ENCODE measurements around the gene ROBO3.

DNA sequence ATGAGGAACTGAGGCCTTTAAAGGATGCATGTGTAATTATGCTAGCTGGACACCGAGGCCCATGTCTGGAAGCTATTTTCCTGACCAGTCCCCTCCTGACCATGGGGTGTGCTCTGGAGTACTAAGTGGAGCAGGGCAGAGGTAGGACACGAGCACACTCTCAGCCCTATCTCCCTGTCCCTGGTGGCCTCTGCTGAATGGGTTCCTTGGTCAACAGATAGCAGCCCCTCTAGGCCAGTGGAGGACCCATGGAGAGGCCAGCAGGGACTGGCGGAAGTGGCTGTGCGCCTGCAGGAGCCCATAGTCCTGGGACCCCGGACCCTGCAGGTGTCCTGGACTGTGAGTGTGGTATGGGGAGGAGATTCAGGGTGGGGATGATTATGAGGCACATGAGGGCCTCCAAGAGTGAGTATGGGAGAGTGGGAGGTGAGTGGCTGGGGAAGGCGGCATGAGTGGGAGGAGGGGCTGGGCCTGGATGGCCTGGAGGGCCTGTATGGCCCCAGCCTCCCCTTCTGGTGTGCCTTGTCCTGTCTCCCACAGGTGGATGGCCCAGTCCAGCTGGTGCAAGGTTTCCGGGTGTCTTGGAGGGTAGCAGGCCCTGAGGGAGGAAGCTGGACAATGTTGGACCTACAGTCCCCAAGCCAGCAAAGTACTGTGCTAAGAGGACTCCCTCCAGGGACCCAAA lies 9.5 kb downstream of the ROBO3 start:
- TF ChIP-seq, protein P1, sequence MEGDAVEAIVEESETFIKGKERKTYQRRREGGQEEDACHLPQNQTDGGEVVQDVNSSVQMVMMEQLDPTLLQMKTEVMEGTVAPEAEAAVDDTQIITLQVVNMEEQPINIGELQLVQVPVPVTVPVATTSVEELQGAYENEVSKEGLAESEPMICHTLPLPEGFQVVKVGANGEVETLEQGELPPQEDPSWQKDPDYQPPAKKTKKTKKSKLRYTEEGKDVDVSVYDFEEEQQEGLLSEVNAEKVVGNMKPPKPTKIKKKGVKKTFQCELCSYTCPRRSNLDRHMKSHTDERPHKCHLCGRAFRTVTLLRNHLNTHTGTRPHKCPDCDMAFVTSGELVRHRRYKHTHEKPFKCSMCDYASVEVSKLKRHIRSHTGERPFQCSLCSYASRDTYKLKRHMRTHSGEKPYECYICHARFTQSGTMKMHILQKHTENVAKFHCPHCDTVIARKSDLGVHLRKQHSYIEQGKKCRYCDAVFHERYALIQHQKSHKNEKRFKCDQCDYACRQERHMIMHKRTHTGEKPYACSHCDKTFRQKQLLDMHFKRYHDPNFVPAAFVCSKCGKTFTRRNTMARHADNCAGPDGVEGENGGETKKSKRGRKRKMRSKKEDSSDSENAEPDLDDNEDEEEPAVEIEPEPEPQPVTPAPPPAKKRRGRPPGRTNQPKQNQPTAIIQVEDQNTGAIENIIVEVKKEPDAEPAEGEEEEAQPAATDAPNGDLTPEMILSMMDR (conservative IDR thresholded peaks at IDR 0.05; ENCODE audit: low read length): no peak
- no peak for TF ChIP-seq EZH2phosphoT487 (IDR thresholded peaks at IDR 0.05; ENCODE audit: borderline replicate concordance)
